ENCODE data around the gene SLC22A15.

The SLC22A15 gene

GRCh38 chr1:116064616-116065015, 88.3 kb downstream of the SLC22A15 start:
- Histone ChIP-seq H3K4me1 (ENCODE audit: control insufficient read depth, insufficient read depth, low read length, poor library complexity, severe bottlenecking) (no peaks in the 10 kb centered on the region), H3K9me3 (ENCODE audit: control insufficient read depth, low read length) (no peaks in the 10 kb centered on the region), H3K36me3 (ENCODE audit: control insufficient read depth, insufficient read depth, low read length) (no peaks in the 10 kb centered on the region), H3K27me3 (replicated peaks; ENCODE audit: control insufficient read depth, insufficient read depth, low read length, poor library complexity, severe bottlenecking) (no peaks in the 10 kb centered on the region), H3K27ac (ENCODE audit: insufficient read depth, low read length, poor library complexity, severe bottlenecking) (no peak overlapping the region), H3K4me3 (ENCODE audit: insufficient read depth, low read depth, low read length, poor library complexity, severe bottlenecking) (no peak overlapping the region)
- DNase-seq: no peak

- no peaks in the 10 kb centered on the region for H3K36me3 ChIP-seq (ENCODE audit: control insufficient read depth, insufficient read depth, low read length)
- H3K9me3 ChIP-seq (ENCODE audit: control insufficient read depth, low read length): no peaks in the 10 kb centered on the region
- H3K4me3 ChIP-seq (ENCODE audit: insufficient read depth, low read depth, low read length, poor library complexity, severe bottlenecking): no peak overlapping the region
- H3K4me1 ChIP-seq (ENCODE audit: control insufficient read depth, insufficient read depth, low read length, poor library complexity, severe bottlenecking): no peaks in the 10 kb centered on the region
- no peaks in the 10 kb centered on the region for H3K27me3 ChIP-seq (replicated peaks; ENCODE audit: control insufficient read depth, insufficient read depth, low read length, poor library complexity, severe bottlenecking)
- no peak for DNase-seq
- no peak overlapping the region for H3K27ac ChIP-seq (ENCODE audit: insufficient read depth, low read length, poor library complexity, severe bottlenecking)
Observed at GRCh38 chr1:116066868-116067565, 90.7 kb downstream of the SLC22A15 start.

DNA sequence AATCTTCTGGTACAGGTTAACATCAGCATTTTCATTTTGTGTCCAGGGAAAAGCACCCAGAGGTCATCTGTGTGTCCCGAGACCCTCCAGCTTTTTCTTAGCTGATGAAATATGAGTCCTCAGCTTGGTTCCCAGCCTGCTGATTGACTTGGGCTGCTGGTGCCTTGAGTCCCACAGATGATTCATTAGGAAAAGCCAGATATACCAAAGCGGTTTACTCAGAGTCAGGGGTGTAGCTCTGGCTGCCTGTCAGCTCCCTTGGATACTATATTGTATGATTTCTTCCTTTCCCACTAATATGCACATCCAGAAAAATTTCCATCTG, 91.2 kb downstream of the SLC22A15 start:
- Histone ChIP-seq H3K27ac (ENCODE audit: insufficient read depth, low read length, poor library complexity, severe bottlenecking) (no peak overlapping the region), H3K4me1 (ENCODE audit: control insufficient read depth, insufficient read depth, low read length, poor library complexity, severe bottlenecking) (no peaks in the 10 kb centered on the region), H3K4me3 (ENCODE audit: insufficient read depth, low read depth, low read length, poor library complexity, severe bottlenecking) (no peak overlapping the region), H3K27me3 (replicated peaks; ENCODE audit: control insufficient read depth, insufficient read depth, low read length, poor library complexity, severe bottlenecking) (no peaks in the 10 kb centered on the region), H3K9me3 (ENCODE audit: control insufficient read depth, low read length) (no peaks in the 10 kb centered on the region), H3K36me3 (ENCODE audit: control insufficient read depth, insufficient read depth, low read length) (no peaks in the 10 kb centered on the region)
- DNase-seq: no peak

DNA sequence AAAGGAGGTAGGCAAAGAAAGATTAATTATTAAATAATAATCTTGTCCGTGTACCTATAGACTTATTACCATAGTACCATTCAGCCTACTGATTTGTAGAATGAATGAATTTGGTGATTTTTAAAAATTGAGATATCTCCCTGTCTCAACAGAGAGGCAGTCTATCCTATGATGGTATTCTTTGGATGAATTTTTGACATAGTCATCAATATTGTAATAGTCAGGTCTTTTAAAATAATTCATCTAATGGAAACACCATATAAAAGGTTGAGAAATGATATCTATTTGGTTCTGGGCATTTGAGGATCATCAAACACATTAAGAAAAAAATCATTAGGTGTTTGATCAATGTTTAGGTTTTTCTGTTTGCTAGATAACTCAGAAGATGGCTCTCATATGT, 99.3 kb downstream of the SLC22A15 start:
- DNase-seq: no peak
- no peaks in the 10 kb centered on the region for H3K4me1 ChIP-seq (ENCODE audit: control insufficient read depth, insufficient read depth, low read length, poor library complexity, severe bottlenecking)

GRCh38 chr1:116075990-116076389, 99.7 kb downstream of the SLC22A15 start:
- Histone ChIP-seq H3K27me3 (replicated peaks; ENCODE audit: control insufficient read depth, insufficient read depth, low read length, poor library complexity, severe bottlenecking) (no peaks in the 10 kb centered on the region), H3K36me3 (ENCODE audit: control insufficient read depth, insufficient read depth, low read length) (no peaks in the 10 kb centered on the region), H3K4me3 (ENCODE audit: insufficient read depth, low read depth, low read length, poor library complexity, severe bottlenecking) (no peak overlapping the region), H3K27ac (ENCODE audit: insufficient read depth, low read length, poor library complexity, severe bottlenecking) (no peak overlapping the region), H3K9me3 (ENCODE audit: control insufficient read depth, low read length) (no peaks in the 10 kb centered on the region), H3K4me1 (ENCODE audit: control insufficient read depth, insufficient read depth, low read length, poor library complexity, severe bottlenecking) (no peaks in the 10 kb centered on the region)
- DNase-seq: no peak

More for the DNA sequence above, 99.3 kb downstream of the SLC22A15 start:
- H3K9me3 ChIP-seq (ENCODE audit: control insufficient read depth, low read length): no peaks in the 10 kb centered on the region
- H3K27me3 ChIP-seq (replicated peaks; ENCODE audit: control insufficient read depth, insufficient read depth, low read length, poor library complexity, severe bottlenecking): no peaks in the 10 kb centered on the region
- H3K27ac ChIP-seq (ENCODE audit: insufficient read depth, low read length, poor library complexity, severe bottlenecking): no peak overlapping the region
- no peaks in the 10 kb centered on the region for H3K36me3 ChIP-seq (ENCODE audit: control insufficient read depth, insufficient read depth, low read length)
- H3K4me3 ChIP-seq (ENCODE audit: insufficient read depth, low read depth, low read length, poor library complexity, severe bottlenecking): no peak overlapping the region

DNA sequence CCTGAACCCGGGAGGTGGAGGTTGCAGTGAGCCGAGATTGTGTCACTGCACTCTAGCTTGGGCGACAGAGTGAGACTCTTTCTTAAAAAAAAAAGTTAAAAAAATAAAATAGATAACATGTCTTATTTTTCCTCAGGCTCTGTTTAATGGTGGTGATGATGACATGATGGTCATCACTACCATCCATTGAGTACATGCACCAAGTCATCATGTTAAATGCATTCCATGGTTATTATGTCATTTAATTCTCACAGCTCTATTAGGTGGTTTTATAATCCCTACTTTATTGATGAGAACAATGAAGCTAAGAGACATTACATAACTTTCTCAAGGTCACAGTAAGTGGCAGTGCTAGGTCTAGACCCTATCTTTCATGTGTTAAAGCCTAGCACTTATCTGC, 100.5 kb downstream of the SLC22A15 start:
- Histone ChIP-seq H3K27ac (ENCODE audit: insufficient read depth, low read length, poor library complexity, severe bottlenecking) (no peak overlapping the region), H3K4me3 (ENCODE audit: insufficient read depth, low read depth, low read length, poor library complexity, severe bottlenecking) (no peak overlapping the region), H3K4me1 (ENCODE audit: control insufficient read depth, insufficient read depth, low read length, poor library complexity, severe bottlenecking) (no peaks in the 10 kb centered on the region), H3K9me3 (ENCODE audit: control insufficient read depth, low read length) (no peaks in the 10 kb centered on the region), H3K36me3 (ENCODE audit: control insufficient read depth, insufficient read depth, low read length) (no peaks in the 10 kb centered on the region), H3K27me3 (replicated peaks; ENCODE audit: control insufficient read depth, insufficient read depth, low read length, poor library complexity, severe bottlenecking) (no peaks in the 10 kb centered on the region)
- no peak for DNase-seq

GRCh38 chr1:116078699-116079223, 102.4 kb downstream of the SLC22A15 start:
- H3K27me3 ChIP-seq (replicated peaks; ENCODE audit: control insufficient read depth, insufficient read depth, low read length, poor library complexity, severe bottlenecking): no peaks in the 10 kb centered on the region
- H3K36me3 ChIP-seq (ENCODE audit: control insufficient read depth, insufficient read depth, low read length): no peaks in the 10 kb centered on the region
- no peak overlapping the region for H3K4me3 ChIP-seq (ENCODE audit: insufficient read depth, low read depth, low read length, poor library complexity, severe bottlenecking)
- no peak overlapping the region for H3K27ac ChIP-seq (ENCODE audit: insufficient read depth, low read length, poor library complexity, severe bottlenecking)
- no peaks in the 10 kb centered on the region for H3K9me3 ChIP-seq (ENCODE audit: control insufficient read depth, low read length)
- no peak for DNase-seq
- H3K4me1 ChIP-seq (ENCODE audit: control insufficient read depth, insufficient read depth, low read length, poor library complexity, severe bottlenecking): no peaks in the 10 kb centered on the region

DNA sequence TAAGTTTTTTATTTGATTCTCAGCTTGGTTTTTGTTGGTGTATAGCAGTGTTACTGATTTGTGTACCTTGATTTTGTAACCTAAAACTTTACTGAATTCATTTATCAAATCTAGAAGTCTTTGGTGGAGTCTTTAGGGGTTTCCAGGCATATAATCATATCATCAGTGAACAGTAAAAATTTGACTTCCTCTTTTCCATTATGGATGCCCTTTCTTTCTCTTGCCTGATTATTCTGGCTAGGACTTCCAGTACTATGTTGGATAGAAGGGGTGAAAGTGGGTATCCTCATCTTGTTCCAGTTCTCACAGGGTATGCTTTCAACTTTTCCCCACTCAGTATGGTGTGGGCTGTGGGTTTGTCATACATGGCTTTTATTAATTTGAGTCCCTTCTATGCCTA, 111.3 kb downstream of the SLC22A15 start:
- Histone ChIP-seq H3K36me3 (ENCODE audit: control insufficient read depth, insufficient read depth, low read length) (no peaks in the 10 kb centered on the region), H3K27me3 (replicated peaks; ENCODE audit: control insufficient read depth, insufficient read depth, low read length, poor library complexity, severe bottlenecking) (no peaks in the 10 kb centered on the region), H3K4me1 (ENCODE audit: control insufficient read depth, insufficient read depth, low read length, poor library complexity, severe bottlenecking) (no peaks in the 10 kb centered on the region), H3K9me3 (ENCODE audit: control insufficient read depth, low read length) (peaks cover 4% of the 10 kb centered on the region), H3K4me3 (ENCODE audit: insufficient read depth, low read depth, low read length, poor library complexity, severe bottlenecking) (no peak overlapping the region), H3K27ac (ENCODE audit: insufficient read depth, low read length, poor library complexity, severe bottlenecking) (no peak overlapping the region)
- no peak for DNase-seq

DNA sequence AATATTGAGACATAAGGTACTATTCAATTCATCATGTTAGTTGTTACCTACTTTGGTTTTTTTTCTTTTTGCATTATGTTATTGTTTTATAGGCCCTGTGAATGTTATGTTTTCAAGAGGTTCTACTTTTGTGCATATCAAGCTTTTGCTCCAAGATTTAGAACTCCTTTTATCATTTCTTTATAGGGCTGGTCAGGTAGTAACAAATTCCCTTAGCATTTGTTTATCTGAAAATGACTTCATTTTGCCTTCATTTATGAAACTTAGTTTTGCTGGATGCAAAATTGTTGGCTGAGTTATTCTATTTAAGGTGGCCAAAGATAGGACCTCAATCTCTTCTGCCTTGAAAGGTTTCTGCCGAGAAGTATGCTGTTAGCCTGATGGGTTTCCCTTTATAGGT, 113.6 kb downstream of the SLC22A15 start:
- Histone ChIP-seq H3K4me3 (ENCODE audit: insufficient read depth, low read depth, low read length, poor library complexity, severe bottlenecking) (no peak overlapping the region), H3K9me3 (ENCODE audit: control insufficient read depth, low read length) (peaks cover 4% of the 10 kb centered on the region), H3K27me3 (replicated peaks; ENCODE audit: control insufficient read depth, insufficient read depth, low read length, poor library complexity, severe bottlenecking) (peaks cover 3% of the 10 kb centered on the region), H3K36me3 (ENCODE audit: control insufficient read depth, insufficient read depth, low read length) (no peaks in the 10 kb centered on the region), H3K27ac (ENCODE audit: insufficient read depth, low read length, poor library complexity, severe bottlenecking) (no peak overlapping the region), H3K4me1 (ENCODE audit: control insufficient read depth, insufficient read depth, low read length, poor library complexity, severe bottlenecking) (no peaks in the 10 kb centered on the region)
- DNase-seq: no peak

GRCh38 chr1:116091083-116091482, 114.8 kb downstream of the SLC22A15 start:
- no peak overlapping the region for H3K27ac ChIP-seq (ENCODE audit: insufficient read depth, low read length, poor library complexity, severe bottlenecking)
- H3K36me3 ChIP-seq (ENCODE audit: control insufficient read depth, insufficient read depth, low read length): no peaks in the 10 kb centered on the region
- peaks cover 7% of the 10 kb centered on the region for H3K9me3 ChIP-seq (ENCODE audit: control insufficient read depth, low read length)
- H3K4me1 ChIP-seq (ENCODE audit: control insufficient read depth, insufficient read depth, low read length, poor library complexity, severe bottlenecking): no peaks in the 10 kb centered on the region
- no peak for DNase-seq
- H3K4me3 ChIP-seq (ENCODE audit: insufficient read depth, low read depth, low read length, poor library complexity, severe bottlenecking): no peak overlapping the region
- H3K27me3 ChIP-seq (replicated peaks; ENCODE audit: control insufficient read depth, insufficient read depth, low read length, poor library complexity, severe bottlenecking): peaks cover 3% of the 10 kb centered on the region

Measured in effector memory CD4-positive, alpha-beta T cell (primary cell).